ENCODE measurements around the gene B3GALNT2.

DNA sequence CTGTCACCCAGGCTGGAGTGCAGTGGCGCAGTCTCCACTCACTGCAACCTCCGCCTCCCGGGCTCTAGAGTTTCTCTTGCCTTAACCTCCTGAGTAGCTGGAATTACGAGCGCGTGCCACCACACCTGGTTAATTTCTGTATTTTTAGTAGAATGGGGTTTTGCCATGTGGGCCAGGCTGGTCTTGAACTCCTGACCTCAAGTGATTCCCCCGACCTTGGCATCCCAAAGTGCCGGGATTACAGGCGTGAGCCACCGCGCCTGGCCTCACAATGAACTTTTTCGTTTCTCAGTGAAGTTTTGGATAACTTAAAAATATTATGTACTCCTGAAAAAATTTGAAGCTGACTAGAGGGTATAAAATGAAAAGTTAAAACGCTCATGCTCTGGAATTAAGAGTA, 77.6 kb downstream of the B3GALNT2 start:
- no peak for TF ChIP-seq CTCF (IDR thresholded peaks at IDR 0.05)
- no peak for TF ChIP-seq ZFX (IDR thresholded peaks at IDR 0.05; ENCODE audit: borderline replicate concordance)
